Endothelial cell of umbilical vein (primary cell): ENCODE data around the gene DIAPH3.

Source experiments
- CTCF ChIP-seq, 2 donors: IDR thresholded peaks; 1 replicate in 1 of 2; 2 replicates in 1 of 2; pipeline ENCODE4 v1.5.1; 2011; ENCODE audit warnings: low read length in 2 of 2, mild to moderate bottlenecking in 2 of 2, moderate library complexity in 2 of 2, control low read depth in 1 of 2, inconsistent platforms in 1 of 2, low read depth in 1 of 2; ENCODE audit not compliant: insufficient read depth in 1 of 2; ENCODE audit errors: extremely low read depth in 1 of 2
- EZH2 ChIP-seq: IDR thresholded peaks from 2 replicates; pipeline ENCODE4 v1.6.1; 2012; ENCODE audit warnings: borderline replicate concordance, low read depth, mild to moderate bottlenecking, moderate library complexity, low read length, inconsistent platforms; ENCODE audit not compliant: severe bottlenecking
- MAX ChIP-seq: IDR thresholded peaks from 2 replicates; pipeline ENCODE4 v1.6.1; 2011; ENCODE audit not compliant: insufficient read depth, insufficient read length
- MYC ChIP-seq: IDR thresholded peaks from one replicate; pipeline ENCODE4 v1.6.1; 2011; ENCODE audit warnings: mild to moderate bottlenecking, low read depth, low read length
- POLR2AphosphoS5 ChIP-seq: IDR thresholded peaks from 2 replicates; pipeline ENCODE4 v1.6.1; 2012; ENCODE audit warnings: low read depth, mild to moderate bottlenecking, control low read depth, low read length, moderate library complexity; ENCODE audit not compliant: insufficient read depth

DNA sequence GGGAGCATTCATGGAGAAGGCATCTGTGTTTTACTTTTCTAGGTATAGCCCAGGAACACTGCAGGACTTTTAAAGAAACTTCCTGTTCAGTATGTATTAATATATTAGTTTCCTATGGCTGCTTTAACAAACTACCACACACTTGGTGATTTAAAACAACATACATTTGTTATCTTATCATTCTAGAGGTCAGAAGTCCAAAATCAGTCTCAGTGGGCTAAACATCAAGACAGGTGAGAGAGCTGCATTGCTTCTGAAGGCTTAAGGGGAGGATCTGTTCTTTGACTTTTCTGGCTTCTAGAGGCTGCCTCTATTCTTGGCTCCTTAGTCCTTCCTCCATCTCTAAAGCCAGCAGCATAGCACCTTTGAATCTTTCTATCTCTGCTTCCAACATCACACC lies 37.6 kb upstream of the DIAPH3 start:
- no peak for TF ChIP-seq CTCF (IDR thresholded peaks at IDR 0.05; ENCODE audit: extremely low read depth in 1 of 2, insufficient read depth in 1 of 2, low read depth in 1 of 2, low read length in 2 of 2)
- TF ChIP-seq EZH2: no peak
- TF ChIP-seq POLR2AphosphoS5: no peak
- no peak for TF ChIP-seq MAX
- no peak for TF ChIP-seq MYC
